PFSK-1 (cell line): ENCODE results near the gene TBX1.

Experiments
- FOXP2 ChIP-seq: optimal IDR thresholded peaks from 2 replicates; pipeline ENCODE3; 2011; ENCODE audit warnings: borderline replicate concordance, control low read depth, inconsistent platforms; ENCODE audit not compliant: insufficient read depth; ENCODE audit errors: extremely low read length, extremely low read depth
- POLR2AphosphoS5 ChIP-seq: IDR thresholded peaks from 2 replicates; pipeline ENCODE4 v1.6.1; 2012; ENCODE audit warnings: low read depth, mild to moderate bottlenecking, control low read depth, low read length, moderate library complexity
- SIN3A ChIP-seq: IDR thresholded peaks from 2 replicates; pipeline ENCODE4 v1.6.1; 2012; ENCODE audit warnings: mild to moderate bottlenecking, low read length, moderate library complexity, borderline replicate concordance; ENCODE audit not compliant: insufficient read depth
- TAF1 ChIP-seq: IDR thresholded peaks from 2 replicates; pipeline ENCODE4 v1.6.1; 2012; ENCODE audit warnings: low read length, control low read depth, borderline replicate concordance; ENCODE audit not compliant: insufficient read depth
- TF ChIP-seq, protein P1 (sequence below), 2 experiments: IDR thresholded peaks; 2 replicates each; pipeline versions ENCODE4 v1.6.1 to v1.8.0; 2011 to 2012; ENCODE audit warnings: low read depth in 2 of 2, low read length in 2 of 2, control low read depth in 1 of 2, inconsistent platforms in 1 of 2, mild to moderate bottlenecking in 1 of 2, moderate library complexity in 1 of 2; ENCODE audit not compliant: insufficient read depth in 1 of 2

TBX1 gene

DNA sequence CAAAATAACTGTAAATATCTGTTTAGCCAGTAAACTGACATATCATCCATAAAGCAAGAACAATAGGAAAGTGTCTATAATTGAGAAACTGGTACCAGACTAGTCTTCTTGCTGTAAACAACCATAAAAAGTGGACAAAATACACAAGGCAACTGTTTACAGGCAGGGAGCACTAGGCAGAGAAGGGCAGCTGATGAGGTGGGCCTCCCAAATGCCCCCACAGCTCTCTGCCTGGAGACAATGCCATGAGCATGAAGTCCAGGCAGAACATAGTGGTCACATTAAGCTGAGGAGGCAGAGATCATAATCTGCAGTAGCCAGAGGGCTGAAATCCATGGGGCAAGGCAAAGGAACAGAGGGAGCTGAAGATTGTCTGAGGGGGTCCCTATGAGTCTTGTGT, 30.7 kb downstream of the TBX1 start:
- TF ChIP-seq TAF1 (no peak), POLR2AphosphoS5 (no peak), SIN3A (no peak), FOXP2 (no peak)
- TF ChIP-seq, protein P1, sequence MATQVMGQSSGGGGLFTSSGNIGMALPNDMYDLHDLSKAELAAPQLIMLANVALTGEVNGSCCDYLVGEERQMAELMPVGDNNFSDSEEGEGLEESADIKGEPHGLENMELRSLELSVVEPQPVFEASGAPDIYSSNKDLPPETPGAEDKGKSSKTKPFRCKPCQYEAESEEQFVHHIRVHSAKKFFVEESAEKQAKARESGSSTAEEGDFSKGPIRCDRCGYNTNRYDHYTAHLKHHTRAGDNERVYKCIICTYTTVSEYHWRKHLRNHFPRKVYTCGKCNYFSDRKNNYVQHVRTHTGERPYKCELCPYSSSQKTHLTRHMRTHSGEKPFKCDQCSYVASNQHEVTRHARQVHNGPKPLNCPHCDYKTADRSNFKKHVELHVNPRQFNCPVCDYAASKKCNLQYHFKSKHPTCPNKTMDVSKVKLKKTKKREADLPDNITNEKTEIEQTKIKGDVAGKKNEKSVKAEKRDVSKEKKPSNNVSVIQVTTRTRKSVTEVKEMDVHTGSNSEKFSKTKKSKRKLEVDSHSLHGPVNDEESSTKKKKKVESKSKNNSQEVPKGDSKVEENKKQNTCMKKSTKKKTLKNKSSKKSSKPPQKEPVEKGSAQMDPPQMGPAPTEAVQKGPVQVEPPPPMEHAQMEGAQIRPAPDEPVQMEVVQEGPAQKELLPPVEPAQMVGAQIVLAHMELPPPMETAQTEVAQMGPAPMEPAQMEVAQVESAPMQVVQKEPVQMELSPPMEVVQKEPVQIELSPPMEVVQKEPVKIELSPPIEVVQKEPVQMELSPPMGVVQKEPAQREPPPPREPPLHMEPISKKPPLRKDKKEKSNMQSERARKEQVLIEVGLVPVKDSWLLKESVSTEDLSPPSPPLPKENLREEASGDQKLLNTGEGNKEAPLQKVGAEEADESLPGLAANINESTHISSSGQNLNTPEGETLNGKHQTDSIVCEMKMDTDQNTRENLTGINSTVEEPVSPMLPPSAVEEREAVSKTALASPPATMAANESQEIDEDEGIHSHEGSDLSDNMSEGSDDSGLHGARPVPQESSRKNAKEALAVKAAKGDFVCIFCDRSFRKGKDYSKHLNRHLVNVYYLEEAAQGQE (IDR thresholded peaks at IDR 0.05; ENCODE audit: insufficient read depth in 1 of 2, low read depth in 2 of 2, low read length in 2 of 2) = no peak

DNA sequence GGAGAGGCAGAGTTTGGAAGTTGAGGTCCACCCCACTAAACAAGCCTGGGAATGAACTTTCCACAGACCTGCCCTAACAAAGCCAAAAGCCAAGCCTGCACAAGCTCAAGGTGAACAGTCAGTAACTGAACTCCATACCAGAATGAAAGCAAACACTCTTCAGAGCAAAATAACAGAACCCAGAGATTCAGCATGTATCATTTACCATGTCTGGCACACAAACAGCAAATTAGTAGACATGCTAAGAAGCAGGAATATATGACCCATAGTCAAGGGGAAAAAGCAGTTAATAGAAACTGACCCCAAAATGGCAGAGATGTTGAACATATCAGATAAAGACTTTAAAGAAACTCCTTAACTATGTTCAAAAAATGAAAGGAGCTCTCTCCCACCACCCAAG, 31.3 kb downstream of the TBX1 start:
- no peak for TF ChIP-seq TAF1
- TF ChIP-seq, protein P1 (IDR thresholded peaks at IDR 0.05; ENCODE audit: insufficient read depth in 1 of 2, low read depth in 2 of 2, low read length in 2 of 2) = no peak
- no peak for TF ChIP-seq FOXP2
- TF ChIP-seq SIN3A = no peak
- TF ChIP-seq POLR2AphosphoS5 = no peak

DNA sequence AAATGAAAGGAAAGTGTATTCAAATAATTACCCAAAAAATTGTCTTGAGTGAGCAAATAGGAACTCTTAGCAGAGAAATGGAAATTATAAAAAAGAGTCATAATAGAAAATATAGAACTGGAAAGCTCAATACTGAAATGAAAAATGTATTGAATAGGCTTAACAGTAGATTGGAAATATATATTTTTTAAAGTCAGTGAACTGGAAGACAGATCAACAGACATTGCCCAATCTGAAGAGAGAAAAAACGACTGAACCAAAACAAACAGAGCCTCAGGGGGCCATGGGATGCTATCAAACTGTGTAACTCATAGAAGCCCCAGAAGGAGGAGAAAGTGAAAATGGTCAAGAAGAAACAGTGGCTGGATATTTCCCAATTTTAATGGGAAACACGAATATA, 32.6 kb downstream of the TBX1 start:
- TF ChIP-seq SIN3A (no peak), TAF1 (no peak), POLR2AphosphoS5 (no peak)

DNA sequence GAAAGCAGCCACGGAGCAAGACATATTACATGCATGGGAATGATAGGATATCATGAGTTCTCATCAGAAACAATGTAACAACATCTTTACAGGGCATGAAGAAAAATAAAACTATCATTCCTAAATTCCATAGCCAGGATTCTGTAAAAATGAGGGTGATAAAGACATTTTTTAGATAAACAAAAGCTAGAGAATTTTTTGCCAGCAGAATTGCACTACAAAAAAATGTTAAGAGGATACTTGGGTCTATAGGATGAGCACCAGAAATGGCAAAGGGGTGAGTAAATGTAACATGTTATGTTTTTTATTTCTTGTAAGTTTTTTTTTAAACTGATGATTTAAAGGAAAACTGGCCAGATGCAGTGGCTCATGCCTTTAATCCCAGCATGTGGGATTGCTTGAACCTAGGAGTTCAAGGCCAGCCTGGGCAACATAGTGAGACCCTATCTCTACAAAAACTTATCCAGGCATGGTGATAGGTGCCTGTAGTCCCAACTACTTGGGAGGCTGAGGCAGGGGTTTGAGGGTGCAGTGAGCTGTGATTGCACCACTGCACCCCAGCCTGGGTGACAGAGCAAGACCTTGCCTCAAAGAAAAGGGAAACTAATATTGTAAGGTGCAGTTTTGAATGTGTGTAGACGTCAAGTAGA, 33.2 kb downstream of the TBX1 start:
- TF ChIP-seq, protein P1 (IDR thresholded peaks at IDR 0.05; ENCODE audit: insufficient read depth in 1 of 2, low read depth in 2 of 2, low read length in 2 of 2) = no peak
- TF ChIP-seq SIN3A (no peak), POLR2AphosphoS5 (no peak), TAF1 (no peak), FOXP2 (no peak)

DNA sequence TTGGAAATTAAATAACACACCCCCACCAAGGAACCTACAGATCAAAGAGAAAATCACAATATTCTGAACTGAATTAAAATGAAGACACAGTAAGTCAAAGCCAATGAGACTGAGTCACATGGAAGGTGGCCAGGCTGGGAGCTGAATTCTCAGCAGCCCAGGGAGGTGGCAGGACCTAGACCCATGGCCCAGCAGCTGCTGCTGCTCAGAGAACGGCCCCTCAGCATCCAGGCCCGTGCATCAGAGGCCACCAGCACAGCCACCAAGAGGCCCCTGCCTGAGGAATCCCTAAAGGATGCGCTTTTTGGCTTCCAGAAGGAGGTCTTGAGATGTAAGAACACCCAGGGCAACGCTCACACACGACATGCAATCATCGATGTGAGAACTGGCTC, 35.0 kb downstream of the TBX1 start:
- TF ChIP-seq FOXP2 (no peak), SIN3A (no peak), POLR2AphosphoS5 (no peak), TAF1 (no peak)
- TF ChIP-seq, protein P1 (IDR thresholded peaks at IDR 0.05; ENCODE audit: insufficient read depth in 1 of 2, low read depth in 2 of 2, low read length in 2 of 2) = no peak
